Tibial artery (tissue), 4 donors: ENCODE measurements around the gene PPFIA2.

ENCODE experiments used
- DNase-seq, 2 donors: peaks; one replicate each; pipeline ENCODE4 v3.0.0-alpha.2; 2019
- H3K27ac ChIP-seq, 2 donors: fragments of 200-600 bp; sonication (generic) in 1 of 2; 1 replicate in 1 of 2; 2 replicates in 1 of 2; pipeline ENCODE4 v1.5.1; 2018 to 2019; ENCODE audit warnings: mild to moderate bottlenecking in 1 of 2
- H3K27me3 ChIP-seq, 2 donors: fragments of 200-600 bp; sonication (generic) in 1 of 2; one replicate each; pipeline versions ENCODE4 v1.5.1 to v1.6.0; 2016 to 2019
- H3K36me3 ChIP-seq, 3 donors: fragments of 200-600 bp; sonication (generic) in 2 of 3; one replicate each; pipeline ENCODE4 v1.5.1; 2016 to 2019; ENCODE audit warnings: mild to moderate bottlenecking in 2 of 3
- H3K4me1 ChIP-seq, 4 donors: fragments of 200-600 bp; sonication (generic) in 2 of 4; 1 replicate in 3 of 4; 2 replicates in 1 of 4; pipeline ENCODE4 v1.5.1; 2016 to 2019
- H3K4me3 ChIP-seq, 2 donors: fragments of 200-600 bp; sonication (generic) in 1 of 2; 1 replicate in 1 of 2; 2 replicates in 1 of 2; pipeline ENCODE4 v1.5.1; 2018 to 2019; ENCODE audit warnings: mild to moderate bottlenecking in 2 of 2
- H3K9me3 ChIP-seq, 3 donors: fragments of 200-600 bp; sonication (generic) in 1 of 3; one replicate each; pipeline ENCODE4 v1.5.1; 2016 to 2019
- CTCF ChIP-seq, 2 experiments: fragments of 200-600 bp in 1 of 2; fragments of 450-650 bp in 1 of 2; IDR thresholded peaks; one replicate each; pipeline ENCODE4 v1.5.1; 2017 to 2019; ENCODE audit warnings: antibody characterized with exemption in 2 of 2, mild to moderate bottlenecking in 1 of 2, moderate library complexity in 1 of 2
- intact Hi-C: fragments of 100-400 bp; cut with DNase I; formaldehyde crosslinking; loops from one replicate; pipeline ENCODE4 v1.15.0; 2023; ENCODE audit warnings: low total_unique reads

Gene PPFIA2

GRCh38 chr12:81465191-81465590 lies 294.0 kb downstream of the PPFIA2 start:
- Histone ChIP-seq H3K27me3 (no peaks in the 10 kb centered on the region), H3K4me1 (peaks cover 0 to 10% (median 0%) of the 10 kb centered on the region in 4 donors), H3K9me3 (no peaks in the 10 kb centered on the region), H3K36me3 (no peaks in the 10 kb centered on the region), H3K27ac (no peak overlapping the region), H3K4me3 (no peak overlapping the region)
- intact Hi-C loops, result no loop called here
- no peak for DNase-seq
- no peak for TF ChIP-seq CTCF (IDR thresholded peaks at IDR 0.05)

- no peaks in the 10 kb centered on the region for H3K4me1 ChIP-seq
- no peak overlapping the region for H3K27ac ChIP-seq
- no peaks in the 10 kb centered on the region for H3K36me3 ChIP-seq
- no peak for TF ChIP-seq CTCF (IDR thresholded peaks at IDR 0.05)
- no peaks in the 10 kb centered on the region for H3K9me3 ChIP-seq
- DNase-seq, result no peak
- H3K27me3 ChIP-seq, result no peaks in the 10 kb centered on the region
- no peak overlapping the region for H3K4me3 ChIP-seq
- intact Hi-C loops, result no loop called here
Measured at GRCh38 chr12:81461163-81461562, 298.0 kb downstream of the PPFIA2 start.

GRCh38 chr12:81450920-81451739 lies 308.0 kb downstream of the PPFIA2 start:
- H3K4me3 ChIP-seq, result no peak overlapping the region
- no peak for DNase-seq
- intact Hi-C loops, result no loop called here

GRCh38 chr12:81441629-81442028 lies 317.5 kb downstream of the PPFIA2 start:
- intact Hi-C loops, result no loop called here

More at GRCh38 chr12:81450920-81451739, 308.0 kb downstream of the PPFIA2 start:
- Histone ChIP-seq H3K4me1 (peaks cover 0 to 4% (median 0%) of the 10 kb centered on the region in 4 donors), H3K9me3 (no peaks in the 10 kb centered on the region), H3K27ac (no peak overlapping the region), H3K27me3 (no peaks in the 10 kb centered on the region), H3K36me3 (no peaks in the 10 kb centered on the region)
- TF ChIP-seq CTCF (IDR thresholded peaks at IDR 0.05), result peak; percentile 51

GRCh38 chr12:81440001-81440400 lies 319.1 kb downstream of the PPFIA2 start:
- TF ChIP-seq CTCF (IDR thresholded peaks at IDR 0.05), result no peak

More at GRCh38 chr12:81441629-81442028, 317.5 kb downstream of the PPFIA2 start:
- Histone ChIP-seq H3K4me3 (no peak overlapping the region), H3K27me3 (no peaks in the 10 kb centered on the region), H3K36me3 (no peaks in the 10 kb centered on the region), H3K4me1 (no peaks in the 10 kb centered on the region), H3K9me3 (no peaks in the 10 kb centered on the region), H3K27ac (no peak overlapping the region)
- TF ChIP-seq CTCF (IDR thresholded peaks at IDR 0.05), result no peak
- no peak for DNase-seq

More at GRCh38 chr12:81440001-81440400, 319.1 kb downstream of the PPFIA2 start:
- Histone ChIP-seq H3K27me3 (no peaks in the 10 kb centered on the region), H3K4me1 (no peaks in the 10 kb centered on the region), H3K27ac (no peak overlapping the region), H3K36me3 (no peaks in the 10 kb centered on the region), H3K9me3 (no peaks in the 10 kb centered on the region), H3K4me3 (no peak overlapping the region)
- intact Hi-C loops, result no loop called here
- DNase-seq, result no peak
